Stomach smooth muscle (tissue), 2 donors: ENCODE data around the gene CLPTM1L.
"Not testable (repeated sequence)": the region's sequence is repeated elsewhere in the genome, so short reads cannot be mapped to it uniquely, and the experiment has no call there.

Experiments used
- H3K27ac ChIP-seq: one replicate; pipeline ENCODE4 v1.7.0; 2013; ENCODE audit warnings: mild to moderate bottlenecking, low read length, inconsistent platforms
- H3K27me3 ChIP-seq, 2 donors: one replicate each; pipeline ENCODE4 v1.7.0; 2013; ENCODE audit warnings: low read length in 2 of 2; ENCODE audit not compliant: insufficient read depth in 2 of 2, control insufficient read depth in 1 of 2
- H3K36me3 ChIP-seq, 2 donors: one replicate each; pipeline ENCODE4 v1.7.0; 2013; ENCODE audit warnings: low read length in 2 of 2; ENCODE audit not compliant: control insufficient read depth in 2 of 2, insufficient read depth in 2 of 2
- H3K4me1 ChIP-seq: one replicate; pipeline ENCODE4 v1.7.0; 2013; ENCODE audit warnings: low read length; ENCODE audit not compliant: control insufficient read depth, insufficient read depth
- H3K4me3 ChIP-seq, 2 donors: one replicate each; pipeline ENCODE4 v1.7.0; 2013; ENCODE audit warnings: low read length in 2 of 2
- H3K9ac ChIP-seq, 2 donors: one replicate each; pipeline ENCODE4 v1.7.0; 2013; ENCODE audit warnings: low read length in 2 of 2, mild to moderate bottlenecking in 1 of 2
- H3K9me3 ChIP-seq, 2 donors: one replicate each; pipeline ENCODE4 v1.7.0; 2013; ENCODE audit warnings: low read length in 2 of 2; ENCODE audit not compliant: control insufficient read depth in 2 of 2
- donor health status: healthy.
- donor health status: Pancreatic carcinoma.

The CLPTM1L gene

DNA sequence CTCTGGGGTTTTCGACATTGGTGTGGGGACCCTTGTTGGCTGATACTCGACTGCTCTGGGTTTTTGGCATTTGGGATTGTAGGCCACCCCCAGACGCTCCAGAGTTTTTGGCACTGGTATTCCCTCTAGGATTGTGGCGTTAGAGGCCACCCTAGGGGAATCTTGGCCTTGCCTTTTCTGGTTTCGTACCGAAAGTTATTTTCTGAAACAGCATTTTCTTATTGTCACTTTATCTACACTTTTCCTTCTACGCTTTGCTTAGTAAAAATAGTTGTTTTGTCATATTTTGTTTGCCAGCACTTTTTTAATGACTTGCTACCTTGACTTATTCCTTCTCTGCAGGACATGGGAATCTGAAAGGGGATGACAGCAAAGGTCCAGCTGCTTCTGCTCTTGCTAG, 25.1 kb upstream of the CLPTM1L start:
- H3K27ac ChIP-seq: no peak overlapping the region
- H3K27me3 ChIP-seq: peaks cover 0 to 3% of the 10 kb centered on the region in 2 donors
- no peak overlapping the region for H3K9ac ChIP-seq
- H3K9me3 ChIP-seq: no peaks in the 10 kb centered on the region
- H3K36me3 ChIP-seq: no peaks in the 10 kb centered on the region
- no peaks in the 10 kb centered on the region for H3K4me1 ChIP-seq
- H3K4me3 ChIP-seq: no peak overlapping the region

DNA sequence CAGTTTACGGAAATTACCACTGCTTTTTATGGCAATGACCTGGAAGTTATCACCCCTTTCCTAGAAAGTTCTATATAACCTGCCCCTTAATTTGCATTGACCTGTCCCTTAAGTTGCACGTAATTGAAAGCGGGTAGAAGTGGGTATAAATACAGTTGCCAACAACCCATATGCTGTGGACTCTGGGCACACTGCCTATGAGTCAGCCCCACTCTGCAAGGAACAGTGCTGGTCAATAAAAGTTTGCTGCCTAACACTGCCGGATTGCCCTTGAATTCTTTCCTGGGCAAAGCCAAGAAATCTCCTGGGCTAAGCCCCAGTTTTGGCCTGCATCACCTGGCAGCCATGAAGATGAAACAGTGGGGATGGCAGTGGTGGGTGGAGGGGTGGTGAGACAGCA, 23.9 kb upstream of the CLPTM1L start:
- H3K27me3 ChIP-seq: peaks cover 2 to 6% of the 10 kb centered on the region in 2 donors

DNA sequence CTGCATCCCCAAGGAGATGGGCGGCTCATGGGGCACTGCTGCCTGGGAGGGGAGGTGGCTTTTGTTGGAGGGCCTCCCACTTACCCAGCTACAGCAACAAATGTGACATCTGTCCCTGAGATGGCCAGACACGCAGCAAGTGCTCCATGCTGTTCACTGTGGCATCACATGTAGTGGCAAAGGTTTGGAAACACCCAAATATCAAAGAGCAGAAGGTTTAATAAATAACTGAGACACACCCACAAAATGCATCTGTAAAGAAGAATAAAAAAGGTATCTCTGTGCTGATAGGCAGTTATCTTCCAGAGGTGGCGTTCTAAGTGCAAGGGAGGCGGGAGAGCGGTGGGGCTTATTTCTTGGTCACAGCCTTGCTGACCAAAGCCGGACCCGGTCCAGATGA, 23.3 kb upstream of the CLPTM1L start:
- H3K27ac ChIP-seq: no peak overlapping the region
- H3K9ac ChIP-seq: no peak overlapping the region
- no peak overlapping the region for H3K4me3 ChIP-seq
- H3K9me3 ChIP-seq: no peaks in the 10 kb centered on the region
- no peaks in the 10 kb centered on the region for H3K36me3 ChIP-seq
- no peaks in the 10 kb centered on the region for H3K4me1 ChIP-seq
- H3K27me3 ChIP-seq: peaks cover 2 to 6% of the 10 kb centered on the region in 2 donors

More for the DNA sequence above, 23.9 kb upstream of the CLPTM1L start:
- no peaks in the 10 kb centered on the region for H3K9me3 ChIP-seq
- H3K36me3 ChIP-seq: no peaks in the 10 kb centered on the region
- no peak overlapping the region for H3K4me3 ChIP-seq
- H3K4me1 ChIP-seq: no peaks in the 10 kb centered on the region
- no peak overlapping the region for H3K27ac ChIP-seq
- H3K9ac ChIP-seq: no peak overlapping the region

DNA sequence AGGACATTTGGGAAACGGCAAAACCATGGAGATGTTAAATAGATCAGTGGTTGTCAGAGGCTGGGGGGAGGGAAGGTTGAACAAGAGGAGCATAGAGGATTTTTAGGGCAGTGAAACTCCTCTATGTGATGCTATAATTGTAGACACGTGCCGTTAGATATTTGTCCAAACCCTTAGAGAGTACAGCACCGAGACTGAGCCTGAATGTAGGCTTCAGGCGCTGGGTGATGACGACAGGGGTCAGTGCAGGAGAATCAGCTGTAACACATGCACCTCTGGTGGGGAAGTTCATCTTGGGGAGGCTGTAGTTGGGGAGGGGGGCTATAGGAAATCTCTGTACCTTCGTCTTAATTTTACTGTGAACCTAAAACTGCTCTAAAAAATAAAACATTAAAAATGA, 22.2 kb upstream of the CLPTM1L start:
- no peak overlapping the region for H3K27ac ChIP-seq
- no peaks in the 10 kb centered on the region for H3K36me3 ChIP-seq
- no peaks in the 10 kb centered on the region for H3K4me1 ChIP-seq
- H3K9ac ChIP-seq: no peak overlapping the region
- no peak overlapping the region for H3K4me3 ChIP-seq
- peaks cover 7 to 9% of the 10 kb centered on the region in 2 donors for H3K27me3 ChIP-seq
- no peaks in the 10 kb centered on the region for H3K9me3 ChIP-seq

DNA sequence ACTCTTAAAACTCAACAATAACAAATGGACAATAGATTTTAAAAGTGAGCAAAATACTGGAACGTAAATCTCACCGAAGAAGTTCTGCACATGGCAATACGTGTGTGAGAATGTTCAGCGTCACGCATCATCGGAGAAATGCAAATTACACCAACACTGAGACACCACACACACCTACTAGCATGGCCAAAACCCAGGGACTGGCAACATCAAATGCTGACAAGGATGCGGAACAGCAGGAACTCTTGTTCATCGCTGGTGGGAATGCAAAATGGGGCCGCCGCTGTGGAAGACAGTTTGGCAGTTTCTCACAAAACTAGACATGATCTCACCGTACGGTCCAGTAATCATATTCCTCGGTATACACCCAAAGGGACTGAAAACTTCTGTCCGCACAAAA, 21.6 kb upstream of the CLPTM1L start:
- H3K4me3 ChIP-seq: no peak overlapping the region
- H3K36me3 ChIP-seq: no peaks in the 10 kb centered on the region
- H3K4me1 ChIP-seq: no peaks in the 10 kb centered on the region
- peaks cover 7 to 9% of the 10 kb centered on the region in 2 donors for H3K27me3 ChIP-seq
- no peak overlapping the region for H3K27ac ChIP-seq
- no peak overlapping the region for H3K9ac ChIP-seq
- H3K9me3 ChIP-seq: no peaks in the 10 kb centered on the region

DNA sequence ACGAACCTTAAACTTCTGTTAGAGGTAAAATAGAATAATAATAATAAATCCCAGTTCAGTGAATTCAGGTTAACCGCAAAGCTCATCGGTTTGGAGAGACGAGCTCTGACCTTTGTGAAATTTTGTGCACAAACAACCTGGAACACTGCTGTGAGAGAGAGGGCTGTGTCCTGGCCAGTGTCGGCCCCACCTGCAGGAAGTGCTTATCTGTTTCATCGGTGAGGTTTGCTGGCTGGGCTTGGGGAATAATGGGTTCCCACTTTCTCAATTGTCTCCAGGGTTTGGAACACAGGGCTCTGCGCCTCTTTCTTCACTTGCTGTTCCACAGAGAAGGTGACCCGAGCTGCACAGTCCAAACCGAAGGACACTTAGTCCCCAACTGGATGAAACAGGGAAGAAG, 19.3 kb upstream of the CLPTM1L start:
- no peak overlapping the region for H3K4me3 ChIP-seq
- H3K36me3 ChIP-seq: no peaks in the 10 kb centered on the region
- no peaks in the 10 kb centered on the region for H3K4me1 ChIP-seq
- H3K9ac ChIP-seq: no peak overlapping the region
- no peak overlapping the region for H3K27ac ChIP-seq
- H3K27me3 ChIP-seq: peaks cover 12% of the 10 kb centered on the region in 2 donors
- H3K9me3 ChIP-seq: no peaks in the 10 kb centered on the region

DNA sequence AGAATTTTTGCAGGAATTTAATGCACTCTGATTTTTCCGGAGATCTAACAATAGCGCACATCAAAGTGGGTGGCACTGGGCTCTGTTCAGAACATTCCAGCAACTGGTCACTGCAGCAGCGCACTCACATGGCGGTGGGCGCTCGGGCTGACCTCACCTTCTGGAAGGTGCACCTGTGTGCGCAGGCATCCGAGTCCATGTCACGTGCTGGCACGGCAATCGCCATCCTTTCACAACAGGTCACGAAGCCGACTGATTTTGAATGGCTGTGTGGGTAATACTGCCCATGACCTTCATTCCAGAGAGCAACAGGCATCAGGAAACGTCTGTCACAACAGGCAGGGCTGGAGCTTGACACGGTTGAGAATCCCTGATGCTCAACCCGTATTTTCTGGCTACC, 18.7 kb upstream of the CLPTM1L start:
- Histone ChIP-seq H3K27me3 (peaks cover 16 to 17% of the 10 kb centered on the region in 2 donors), H3K9ac (no peak overlapping the region), H3K4me1 (no peaks in the 10 kb centered on the region), H3K36me3 (no peaks in the 10 kb centered on the region), H3K9me3 (no peaks in the 10 kb centered on the region), H3K27ac (no peak overlapping the region), H3K4me3 (no peak overlapping the region)

DNA sequence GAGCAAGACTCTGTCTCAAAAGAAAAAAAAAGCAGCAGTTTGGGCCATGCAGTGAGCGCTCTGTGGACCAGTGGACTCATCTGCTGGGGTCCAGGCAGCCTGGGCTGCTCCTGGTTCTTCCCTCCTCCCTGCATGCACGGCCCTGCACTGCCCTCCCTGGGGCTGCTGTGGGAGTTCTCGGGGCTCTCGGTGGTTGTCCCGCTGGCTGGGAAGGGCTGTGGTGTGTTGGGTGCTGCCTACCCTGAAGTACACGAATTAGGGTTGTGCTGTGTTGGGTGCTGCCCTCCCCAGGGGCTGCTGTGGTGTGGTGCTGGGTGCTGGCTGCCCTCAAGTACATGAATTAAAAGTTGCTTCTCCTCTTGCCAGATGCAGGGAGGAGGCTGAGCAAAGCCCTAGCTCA, 18.3 kb upstream of the CLPTM1L start:
- no peak overlapping the region for H3K4me3 ChIP-seq
- peaks cover 17 to 19% of the 10 kb centered on the region in 2 donors for H3K27me3 ChIP-seq
- no peaks in the 10 kb centered on the region for H3K9me3 ChIP-seq
- no peaks in the 10 kb centered on the region for H3K36me3 ChIP-seq
- H3K4me1 ChIP-seq: no peaks in the 10 kb centered on the region
- no peak overlapping the region for H3K27ac ChIP-seq
- H3K9ac ChIP-seq: no peak overlapping the region

DNA sequence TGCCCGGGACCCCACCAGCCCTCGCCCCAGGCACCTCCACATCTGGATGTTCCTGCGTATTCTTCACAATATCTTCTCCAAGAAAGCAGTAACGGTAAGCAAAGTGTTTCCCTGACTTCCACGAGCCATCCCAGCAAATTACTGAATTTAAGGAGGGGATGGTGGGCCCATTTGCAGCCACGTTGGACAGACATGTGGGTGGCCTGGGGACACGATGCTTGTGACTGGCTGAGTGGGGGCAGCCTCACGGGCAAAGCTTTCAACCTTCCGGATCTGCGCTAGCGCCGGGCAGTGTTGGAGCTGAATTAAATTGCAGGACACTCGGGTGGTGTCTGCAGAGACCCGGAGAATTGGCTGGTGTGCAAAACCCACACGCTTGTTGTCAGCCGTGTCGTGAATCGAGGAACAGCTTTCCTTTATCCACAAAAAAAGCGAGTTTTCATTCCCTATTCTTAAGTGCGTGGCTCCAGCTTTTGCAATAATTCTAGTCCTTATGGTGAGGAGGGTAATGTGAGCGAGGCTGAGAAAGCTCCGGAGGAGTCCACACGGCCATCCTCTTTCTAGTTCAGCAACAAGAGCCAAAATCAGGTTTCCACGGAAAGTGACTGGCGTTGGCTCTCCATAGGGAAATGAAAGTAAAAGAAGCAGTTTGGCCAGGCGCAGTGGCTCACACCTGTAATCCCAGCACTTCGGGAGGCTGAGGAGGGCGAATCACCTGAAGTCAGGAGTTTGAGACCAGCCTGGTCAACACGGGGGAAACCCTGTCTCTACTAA, 17.5 kb upstream of the CLPTM1L start:
- H3K36me3 ChIP-seq: no peaks in the 10 kb centered on the region
- H3K27ac ChIP-seq: no peak overlapping the region
- no peaks in the 10 kb centered on the region for H3K9me3 ChIP-seq
- no peak overlapping the region for H3K4me3 ChIP-seq
- no peaks in the 10 kb centered on the region for H3K4me1 ChIP-seq
- H3K9ac ChIP-seq: no peak overlapping the region
- H3K27me3 ChIP-seq: peaks cover 20 to 21% of the 10 kb centered on the region in 2 donors

DNA sequence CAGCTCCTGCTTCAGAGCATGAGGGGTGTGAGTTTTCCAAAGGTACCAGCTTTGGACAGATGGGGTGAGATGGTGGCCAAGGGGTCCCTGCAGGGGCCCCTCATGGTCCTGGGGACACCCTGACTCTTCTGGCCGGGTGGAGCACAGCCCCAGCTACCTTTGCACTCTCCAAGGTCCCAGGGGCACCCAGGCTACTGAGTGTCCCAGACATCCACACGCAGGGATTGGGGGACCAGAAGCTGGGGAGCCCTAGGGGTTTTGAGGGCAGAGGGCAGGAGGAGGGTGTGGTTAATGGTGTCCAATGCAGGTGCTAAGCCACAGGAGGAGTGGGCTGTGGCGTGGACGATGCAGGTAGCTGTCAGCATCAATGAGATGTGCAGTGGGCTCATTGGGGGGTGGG, 16.0 kb upstream of the CLPTM1L start:
- no peak overlapping the region for H3K9ac ChIP-seq
- H3K9me3 ChIP-seq: no peaks in the 10 kb centered on the region
- H3K27ac ChIP-seq: no peak overlapping the region
- H3K36me3 ChIP-seq: no peaks in the 10 kb centered on the region
- H3K4me1 ChIP-seq: no peaks in the 10 kb centered on the region
- H3K4me3 ChIP-seq: no peak overlapping the region
- H3K27me3 ChIP-seq: peaks cover 21 to 24% of the 10 kb centered on the region in 2 donors

DNA sequence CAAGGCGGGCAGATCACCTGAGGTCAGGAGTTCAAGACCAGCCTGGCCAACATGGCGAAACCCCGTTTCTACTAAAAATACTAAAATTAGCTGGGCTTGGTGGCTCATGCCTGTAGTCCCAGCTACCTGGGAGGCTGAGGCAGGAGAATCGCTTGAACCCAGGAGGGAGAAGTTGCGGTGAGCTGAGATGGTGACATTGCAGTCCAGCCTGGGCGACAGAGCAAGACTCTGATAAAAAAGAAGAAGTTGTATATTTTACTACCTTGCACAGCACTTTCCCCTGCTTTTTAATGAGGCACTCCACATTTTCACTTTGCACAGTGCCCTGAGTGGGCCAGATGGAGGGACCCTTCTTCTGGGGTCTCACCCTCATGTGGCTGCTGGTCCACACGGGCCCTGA, 15.5 kb upstream of the CLPTM1L start:
- peaks cover 21 to 24% of the 10 kb centered on the region in 2 donors for H3K27me3 ChIP-seq

More for the DNA sequence above, 15.5 kb upstream of the CLPTM1L start:
- not testable (repeated sequence) for H3K4me1 ChIP-seq, H3K9ac ChIP-seq, H3K4me3 ChIP-seq, H3K9me3 ChIP-seq, H3K36me3 ChIP-seq, H3K27ac ChIP-seq
